ENCODE results near the gene SIN3A. TPM values are rescaled to one million over a fixed set of nuclear protein-coding genes. Genes with fewer than 3 reads are reported as not detected.
A peak's percentile ranks its signal among the peaks of the same experiment; 100 is the strongest.

SIN3A gene
- polyA plus RNA-seq, 6 donors from 2014 or later = 14.2 to 21.4 (median 15.5) TPM

DNA sequence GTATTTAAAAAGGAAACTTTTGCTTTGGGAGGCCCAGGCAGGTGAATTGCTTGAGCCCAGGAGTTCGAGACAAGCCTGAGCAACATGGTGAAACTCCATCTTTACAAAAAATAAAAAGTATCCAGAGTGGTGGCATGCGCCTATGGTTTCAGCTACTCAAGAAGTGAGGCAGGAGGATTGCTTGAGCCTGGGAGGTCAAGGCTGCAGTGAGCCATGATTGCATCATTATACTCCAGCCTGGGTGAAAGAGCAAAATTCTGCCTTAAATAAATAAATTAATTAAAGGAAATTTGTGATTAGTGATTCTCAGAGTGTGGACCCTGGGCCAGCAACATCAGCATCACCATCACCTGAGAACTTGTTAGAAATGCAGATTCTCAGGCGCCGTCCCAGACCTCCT, 125.6 kb downstream of the SIN3A start:
- DNase-seq = no peak
- peaks cover 0 to 6% (median 0%) of the 10 kb centered on the region in 3 donors for H3K4me1 Mint-ChIP-seq
- no peak overlapping the region for H3K4me3 Mint-ChIP-seq
- peaks cover 9 to 25% (median 16%) of the 10 kb centered on the region in 3 donors for H3K27me3 Mint-ChIP-seq
- no peak overlapping the region for H3K27ac Mint-ChIP-seq
- no peak for ATAC-seq (ENCODE audit: low read depth in 2 of 2)
- no peaks in the 10 kb centered on the region for H3K9me3 Mint-ChIP-seq
- H3K36me3 Mint-ChIP-seq = no peaks in the 10 kb centered on the region

DNA sequence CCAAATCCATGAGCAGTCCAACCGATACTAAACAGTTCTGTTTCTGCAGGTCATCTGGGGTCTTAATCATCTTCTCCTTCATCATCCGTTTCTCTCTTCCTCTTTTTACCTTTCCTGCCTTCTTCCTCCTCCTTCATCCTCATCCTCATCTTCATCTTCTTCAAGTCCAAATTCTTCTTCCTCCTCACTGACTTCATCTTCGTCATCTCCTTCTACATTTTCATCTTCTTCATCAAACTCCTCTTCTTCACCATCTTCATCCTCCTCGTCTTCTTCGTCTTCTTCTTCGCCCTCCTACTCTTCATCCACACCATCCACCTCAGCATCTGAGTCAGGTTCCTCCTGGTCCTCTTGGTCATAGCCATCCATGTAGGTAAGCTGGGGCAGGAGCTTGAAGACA, 129.8 kb downstream of the SIN3A start:
- peaks cover 7 to 17% (median 9%) of the 10 kb centered on the region in 3 donors for H3K27me3 Mint-ChIP-seq
- peak overlapping the region in 2 of 6 donors; percentile 0 to 67 for H3K27ac Mint-ChIP-seq
- DNase-seq = no peak
- no peak overlapping the region for H3K4me3 Mint-ChIP-seq
- no peaks in the 10 kb centered on the region for H3K9me3 Mint-ChIP-seq
- H3K36me3 Mint-ChIP-seq = no peaks in the 10 kb centered on the region
- ATAC-seq (ENCODE audit: low read depth in 2 of 2) = no peak
- H3K4me1 Mint-ChIP-seq = no peaks in the 10 kb centered on the region

Other genes with a start within 250 kb of the SIN3A start
- 1 to 10 TPM in 4 of 6 donors, under 1 TPM in 2; 0.40 to 3.6 (median 1.4) TPM for gene C15orf39, start 249.8 kb downstream of the SIN3A start, polyA plus RNA-seq (ENCODE audit: low read depth in 6 of 6)
- gene GOLGA6C, start 193.4 kb downstream of the SIN3A start, polyA plus RNA-seq (ENCODE audit: low read depth in 6 of 6) = under 1 TPM in 1 of 6 donors, not detected in 5; 0.16 TPM
- under 1 TPM in 1 of 6 donors, not detected in 5; 0.10 TPM for gene GOLGA6D, start 168.9 kb downstream of the SIN3A start, polyA plus RNA-seq (ENCODE audit: low read depth in 6 of 6)
- gene COMMD4, start 115.6 kb downstream of the SIN3A start, polyA plus RNA-seq (ENCODE audit: low read depth in 6 of 6) = 10 to 100 TPM; 27.1 to 47.4 (median 37.9) TPM
- gene NEIL1, start 104.7 kb downstream of the SIN3A start, polyA plus RNA-seq (ENCODE audit: low read depth in 6 of 6) = 10 to 100 TPM; 16.7 to 59.2 (median 31.7) TPM
- gene MAN2C1, start 83.1 kb downstream of the SIN3A start, polyA plus RNA-seq (ENCODE audit: low read depth in 6 of 6) = 10 to 100 TPM in 4 of 6 donors, 1 to 10 TPM in 2; 8.9 to 19.4 (median 14.1) TPM
- gene PTPN9, start 127.6 kb upstream of the SIN3A start, polyA plus RNA-seq (ENCODE audit: low read depth in 6 of 6) = 10 to 100 TPM in 5 of 6 donors, 1 to 10 TPM in 1; 9.7 to 24.7 (median 15.9) TPM
- 10 to 100 TPM; 17.0 to 27.9 (median 22.5) TPM for gene SNUPN, start 174.0 kb upstream of the SIN3A start, polyA plus RNA-seq (ENCODE audit: low read depth in 6 of 6)
- 100 to 1,000 TPM; 173 to 270 (median 228) TPM for gene IMP3, start 188.5 kb upstream of the SIN3A start, polyA plus RNA-seq (ENCODE audit: low read depth in 6 of 6)
- gene SNX33, start 196.2 kb upstream of the SIN3A start, polyA plus RNA-seq (ENCODE audit: low read depth in 6 of 6) = under 1 TPM in 1 of 6 donors, not detected in 5; 0.13 TPM